ENCODE measurements around the gene TOMM5. TPM values are rescaled to one million over a fixed set of nuclear protein-coding genes. Genes with fewer than 3 reads are reported as not detected.

The TOMM5 gene
- total and polyA plus RNA-seq, 2 of the 13 experiments (the other 11 are each of a cell fraction or from before 2014, with no cell fraction given) = 147 to 315 TPM

GRCh38 chr9:37555786-37556185, 36.6 kb downstream of the TOMM5 start (continued):
- no peak for TF ChIP-seq ZBTB33 (CRISPR knock-in tag; IDR thresholded peaks at IDR 0.05)
- no peak for TF ChIP-seq TERF1 (CRISPR knock-in tag; IDR thresholded peaks at IDR 0.05)
- no peak for TF ChIP-seq ZNF597 (CRISPR knock-in tag; IDR thresholded peaks at IDR 0.05)
- no peak for TF ChIP-seq TEAD3 (CRISPR knock-in tag; optimal IDR thresholded peaks at IDR 0.05; ENCODE audit: borderline replicate concordance)
- TF ChIP-seq RCOR2 (CRISPR knock-in tag; IDR thresholded peaks at IDR 0.05) = no peak

GRCh38 chr9:37554318-37554717, 38.1 kb downstream of the TOMM5 start:
- Histone ChIP-seq H3K4me2 (ENCODE audit: low read depth, low read length) (no peak overlapping the region), H3K79me2 (ENCODE audit: insufficient read depth, low read length) (no peaks in the 10 kb centered on the region), H2AFZ (ENCODE audit: low read length) (no peak overlapping the region), H3K4me1 (ENCODE audit: insufficient read depth, low read length) (peaks cover 8% of the 10 kb centered on the region; the same call in 1 of the 2 replicates), H3K4me3 (replicated peaks in 1 of 3; ENCODE audit: insufficient read depth in 1 of 3, low read depth in 2 of 3, low read length in 3 of 3) (no peak overlapping the region), H3K9me3 (ENCODE audit: low read length) (no peaks in the 10 kb centered on the region), H3K27ac (ENCODE audit: extremely low read length, insufficient read depth, low read length) (no peak overlapping the region), H4K20me1 (ENCODE audit: insufficient read depth, low read length) (no peaks in the 10 kb centered on the region), H3K27me3 (ENCODE audit: control insufficient read depth in 1 of 2, insufficient read depth in 2 of 2, low read length in 2 of 2) (no peaks in the 10 kb centered on the region), H3K36me3 (replicated peaks in 1 of 2; ENCODE audit: control insufficient read depth in 1 of 2, insufficient read depth in 2 of 2, low read length in 2 of 2) (no peaks in the 10 kb centered on the region), H3K9ac (ENCODE audit: insufficient read depth, low read depth, low read length) (no peak overlapping the region)
- intact Hi-C loops (cut with micrococcal nuclease; ENCODE audit: unreplicated experiment) (no loop called here), in situ Hi-C loops (cut with HindIII; ENCODE audit: extremely low pct_ligation_motif_present, low pct_unique_long_range_greater_than_20kb) (no loop called here)
- 95% methylated on average over 3 of the region's 3 CpGs for WGBS (ENCODE audit: low lambda C conversion rate)
- DNase-seq (ENCODE audit: low spot score) (no peak), ATAC-seq (no peak), FAIRE-seq (no peak)
- POLR2A ChIA-PET = no interaction called here
- CTCF ChIA-PET (ENCODE audit: low intra/inter-chr PET ratio, low total read pairs) = no interaction called here
- no TSS peak for BruUV-seq (replicated peaks)
- TF ChIP-seq KLF15 (CRISPR knock-in tag; IDR thresholded peaks at IDR 0.05; ENCODE audit: borderline replicate concordance) (no peak), ZNF761 (CRISPR knock-in tag; conservative IDR thresholded peaks at IDR 0.05) (no peak), TRIM22 (IDR thresholded peaks at IDR 0.05) (no peak), ASH2L (IDR thresholded peaks at IDR 0.05; ENCODE audit: insufficient read length, low read depth, low read length) (no peak), HNRNPLL (IDR thresholded peaks at IDR 0.05; ENCODE audit: low read depth, low read length, poor library complexity, severe bottlenecking) (no peak), ETV5 (CRISPR knock-in tag; IDR thresholded peaks at IDR 0.05; ENCODE audit: borderline replicate concordance) (no peak), ZFP82 (CRISPR knock-in tag; IDR thresholded peaks at IDR 0.05; ENCODE audit: borderline replicate concordance) (no peak), ZNF784 (CRISPR knock-in tag; IDR thresholded peaks at IDR 0.05; ENCODE audit: borderline replicate concordance) (no peak), HOMEZ (CRISPR knock-in tag; IDR thresholded peaks at IDR 0.05; ENCODE audit: low read depth) (no peak), MAF1 (CRISPR knock-in tag; IDR thresholded peaks at IDR 0.05; ENCODE audit: borderline replicate concordance) (no peak), XBP1 (CRISPR knock-in tag; IDR thresholded peaks at IDR 0.05) (no peak)

All from HepG2 (cell line).